A673 (cell line): ENCODE data around the gene FCRL2. TPM values are rescaled to one million over a fixed set of nuclear protein-coding genes. Genes with fewer than 3 reads are reported as not detected.

ENCODE experiments used
- BruUV-seq: library from RNA; stranded (reverse); fragments of 400-500 nt; replicated peaks from 2 replicates; lab custom pipeline; 2021; lab: Mats Ljungman, UMichigan
- CTCF ChIA-PET: fragments of 300-600 bp; sonication (Branson Sonifier 250); formaldehyde crosslinking; loops from one replicate; lab custom pipeline; 2022; ENCODE audit warnings: antibody characterized with exemption; lab: Charles Lee
- POLR2A ChIA-PET: fragments of 300-600 bp; sonication (Branson Sonifier 250); formaldehyde crosslinking; loops from one replicate; lab custom pipeline; 2022; ENCODE audit warnings: antibody characterized with exemption; ENCODE audit not compliant: low non-redundant PET; lab: Charles Lee
- DNase-seq: peaks from one replicate; pipeline ENCODE4 v3.0.0-alpha.2; 2015; ENCODE audit warnings: low spot score
- H3K27ac ChIP-seq: fragments of 200-600 bp; sonication (generic); 2 replicates; pipeline ENCODE4 v1.5.1; 2016; ENCODE audit warnings: mixed run types, low read depth, mild to moderate bottlenecking, mixed read lengths, antibody characterized with exemption, low read length; ENCODE audit not compliant: poor library complexity, severe bottlenecking
- H3K27me3 ChIP-seq: fragments of 200-600 bp; sonication (generic); replicated peaks from 2 replicates; pipeline ENCODE4 v1.6.1; 2017; ENCODE audit warnings: mixed run types, low read depth, mild to moderate bottlenecking, mixed read lengths, antibody characterized with exemption, low read length; ENCODE audit not compliant: insufficient read depth, poor library complexity
- H3K36me3 ChIP-seq: fragments of 200-600 bp; sonication (generic); 2 replicates; pipeline ENCODE4 v1.6.1; 2016; ENCODE audit warnings: mixed run types, mild to moderate bottlenecking, mixed read lengths, antibody characterized with exemption, low read length; ENCODE audit not compliant: insufficient read depth, poor library complexity, severe bottlenecking
- H3K4me1 ChIP-seq: fragments of 200-600 bp; sonication (generic); 2 replicates; pipeline ENCODE4 v1.6.1; 2017; ENCODE audit warnings: mixed run types, mild to moderate bottlenecking, mixed read lengths, antibody characterized with exemption, low read length; ENCODE audit not compliant: insufficient read depth, poor library complexity, severe bottlenecking
- H3K4me3 ChIP-seq: fragments of 200-600 bp; sonication (generic); 2 replicates; pipeline ENCODE4 v1.5.1; 2016; ENCODE audit warnings: low read depth, mixed run types, mild to moderate bottlenecking, mixed read lengths, low read length; ENCODE audit not compliant: poor library complexity, severe bottlenecking
- H3K9me3 ChIP-seq: fragments of 200-600 bp; sonication (generic); 2 replicates; pipeline ENCODE4 v1.6.1; 2016; ENCODE audit warnings: mixed run types, low read depth, mild to moderate bottlenecking, mixed read lengths, antibody characterized with exemption, low read length; ENCODE audit not compliant: poor library complexity, severe bottlenecking
- CTCF ChIP-seq: fragments of 300-800, 200-600 bp; sonication (generic); conservative IDR thresholded peaks from 2 replicates; pipeline ENCODE4 v1.5.1; 2017; ENCODE audit warnings: low read depth, mild to moderate bottlenecking, antibody characterized with exemption, low read length, moderate library complexity, mixed read lengths
- EZH2 ChIP-seq: fragments of 200-600 bp; sonication (generic); IDR thresholded peaks from 2 replicates; pipeline ENCODE4 v1.6.1; 2017; ENCODE audit warnings: borderline replicate concordance, low read depth, mild to moderate bottlenecking, mixed read lengths, antibody characterized with exemption, low read length; ENCODE audit not compliant: poor library complexity, severe bottlenecking
- intact Hi-C: fragments of 100-400 bp; cut with micrococcal nuclease; formaldehyde crosslinking; loops from one replicate; pipeline ENCODE4 v1.10.0; 2022; ENCODE audit not compliant: unreplicated experiment
- total RNA-seq: library from RNA; stranded (reverse); gene quantifications from 2 replicates; pipeline ENCODE4 v1.2.3, GENCODE V29; 2021

FCRL2 gene
- total RNA-seq, 1 experiment from 2014 or later = not detected

DNA sequence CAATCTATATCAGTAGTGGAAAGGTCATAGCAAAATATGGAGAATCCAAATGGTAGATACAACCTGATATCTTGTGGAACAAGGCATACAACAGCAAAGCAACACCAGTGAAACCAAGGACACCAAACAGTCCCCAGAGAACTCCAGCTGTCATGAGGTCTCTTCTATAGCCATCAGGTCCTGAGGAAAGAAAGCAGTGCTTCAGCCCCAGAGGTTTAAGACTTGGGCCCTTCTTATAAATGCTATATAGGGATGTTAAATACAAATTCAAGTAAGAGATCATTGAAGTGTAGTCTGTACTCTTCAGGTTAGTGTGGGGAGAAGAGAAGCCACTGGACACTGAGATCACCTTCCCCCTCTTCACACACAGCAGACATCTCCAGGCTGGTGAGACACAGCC lies 10.1 kb downstream of the FCRL2 start:
- intact Hi-C loops = no loop called here
- no peak for DNase-seq
- POLR2A ChIA-PET = no interaction called here
- Histone ChIP-seq H3K9me3 (no peaks in the 10 kb centered on the region), H3K27ac (no peak overlapping the region), H3K4me1 (peaks cover 10% of the 10 kb centered on the region), H3K4me3 (no peak overlapping the region), H3K27me3 (no peaks in the 10 kb centered on the region), H3K36me3 (no peaks in the 10 kb centered on the region)
- BruUV-seq = no TSS peak
- TF ChIP-seq CTCF (no peak), EZH2 (no peak)
- CTCF ChIA-PET = no interaction called here

GRCh38 chr1:157758018-157758417 lies 18.9 kb downstream of the FCRL2 start:
- Histone ChIP-seq H3K9me3 (no peaks in the 10 kb centered on the region), H3K4me1 (no peaks in the 10 kb centered on the region), H3K27me3 (no peaks in the 10 kb centered on the region), H3K36me3 (no peaks in the 10 kb centered on the region), H3K4me3 (no peak overlapping the region), H3K27ac (no peak overlapping the region)
- no peak for TF ChIP-seq EZH2
- TF ChIP-seq CTCF = no peak
- ChIA-PET CTCF (no interaction called here), POLR2A (no interaction called here)
- DNase-seq = no peak
- intact Hi-C loops = no loop called here
- BruUV-seq = no TSS peak

GRCh38 chr1:157753611-157754010 lies 23.3 kb downstream of the FCRL2 start:
- H3K36me3 ChIP-seq = no peaks in the 10 kb centered on the region
- ChIA-PET CTCF (no interaction called here), POLR2A (no interaction called here)
- no peak overlapping the region for H3K4me3 ChIP-seq
- intact Hi-C loops = no loop called here
- no peak overlapping the region for H3K27ac ChIP-seq
- no peaks in the 10 kb centered on the region for H3K27me3 ChIP-seq
- TF ChIP-seq EZH2 (no peak), CTCF (no peak)
- no peak for DNase-seq
- no peaks in the 10 kb centered on the region for H3K4me1 ChIP-seq
- no peaks in the 10 kb centered on the region for H3K9me3 ChIP-seq
- no TSS peak for BruUV-seq
